K562 treated with DMSO at 1 percent for 4 hours (cell line): ENCODE data around the gene HLX. TPM values are rescaled to one million over a fixed set of nuclear protein-coding genes. Genes with fewer than 3 reads are reported as not detected.

Experiments
- total RNA-seq: library from RNA; unstranded; fragments of 300-600 nt; gene quantifications from 2 replicates; pipeline ENCODE4 v1.2.3, GENCODE V29; 2022; ENCODE audit not compliant: insufficient read depth

The HLX gene
- total RNA-seq, result 5.5 TPM in 1 of 2 replicates, not detected in the other

GRCh38 chr1:220879076-220879508 lies at the start of gene HLX:
HLX (plus strand) TSS chr1:220879443; CDS start chr1:220879858, 415 bp downstream.

Other genes starting within 250 kb of the HLX start
- gene C1orf115, start 189.1 kb upstream of the HLX start, total RNA-seq, result not detected in 2 replicates
- not detected in 2 replicates for gene MTARC2, start 131.1 kb upstream of the HLX start, total RNA-seq
- not detected in 2 replicates for gene MTARC1, start 92.5 kb upstream of the HLX start, total RNA-seq